Measurements from ENCODE around the gene UST.

DNA sequence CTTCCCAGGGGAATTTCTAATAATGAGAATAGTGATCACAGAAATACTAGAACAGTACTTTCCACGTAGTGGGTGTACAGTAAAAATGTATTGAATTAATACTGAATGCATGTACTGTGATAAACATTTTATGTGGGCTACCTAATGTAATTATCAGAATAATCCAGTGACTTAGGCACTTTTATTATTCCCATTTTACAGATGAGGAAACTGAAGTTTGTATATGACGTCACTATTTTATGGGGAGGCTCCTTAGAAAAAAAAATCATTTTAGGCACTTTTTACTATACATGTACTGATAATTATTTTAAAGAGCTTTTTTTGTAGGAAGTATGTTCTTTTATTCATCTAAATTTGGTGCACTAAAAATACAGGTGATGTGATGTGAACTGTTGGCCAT lies 295.1 kb downstream of the UST start:
- no peak for TF ChIP-seq ZNF274 (IDR thresholded peaks at IDR 0.05; ENCODE audit: low read depth, low read length)
- no peak for TF ChIP-seq YY1 (IDR thresholded peaks at IDR 0.05; ENCODE audit: insufficient read depth, insufficient read length)

All from NT2/D1 (cell line).